Dedifferentiated amniotic fluid mesenchymal stem cell (primary cell): ENCODE results near the gene HINFP.
"Not testable (repeated sequence)": the region's sequence is repeated elsewhere in the genome, so short reads cannot be mapped to it uniquely, and the experiment has no call there.

Experiments
- DNase-seq: peaks from one replicate; pipeline ENCODE4 v3.0.0-alpha.2; 2016; ENCODE audit errors: extremely low spot score

The HINFP gene

DNA sequence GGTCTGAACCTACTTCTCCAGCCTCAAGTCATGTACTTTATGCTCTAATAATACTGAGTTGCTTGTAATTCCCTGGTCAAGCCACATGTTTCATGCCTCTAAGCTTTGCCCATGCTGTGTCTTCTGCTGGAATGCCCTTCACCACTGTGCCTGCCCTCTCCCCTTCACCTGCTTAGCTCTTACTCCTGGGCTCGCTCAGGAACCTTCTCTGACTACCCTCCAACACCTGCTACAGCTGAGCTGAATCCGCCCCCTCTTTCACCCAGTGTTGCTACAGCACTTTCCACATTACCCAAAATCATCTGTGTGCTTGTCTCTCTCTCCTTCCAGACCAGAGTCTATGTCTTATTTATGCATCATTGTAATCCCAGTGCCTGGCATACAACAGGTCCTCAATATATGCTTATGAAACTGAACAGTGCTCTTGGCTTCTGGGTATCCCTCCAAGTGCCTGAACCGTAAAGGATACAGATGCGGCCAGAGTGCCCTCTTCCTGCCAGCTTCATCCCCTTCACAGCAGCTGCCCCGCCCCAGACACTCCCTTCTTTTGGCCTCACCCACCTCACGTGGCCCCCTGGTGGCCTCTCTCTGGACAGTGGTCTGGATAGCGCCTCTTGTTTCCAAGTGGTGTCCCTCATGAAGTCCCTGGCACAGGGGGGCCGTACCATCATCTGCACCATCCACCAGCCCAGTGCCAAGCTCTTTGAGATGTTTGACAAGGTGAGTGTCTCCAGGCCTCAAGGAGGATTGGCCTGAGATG lies 34.5 kb downstream of the HINFP start:
- no peak for DNase-seq

DNA sequence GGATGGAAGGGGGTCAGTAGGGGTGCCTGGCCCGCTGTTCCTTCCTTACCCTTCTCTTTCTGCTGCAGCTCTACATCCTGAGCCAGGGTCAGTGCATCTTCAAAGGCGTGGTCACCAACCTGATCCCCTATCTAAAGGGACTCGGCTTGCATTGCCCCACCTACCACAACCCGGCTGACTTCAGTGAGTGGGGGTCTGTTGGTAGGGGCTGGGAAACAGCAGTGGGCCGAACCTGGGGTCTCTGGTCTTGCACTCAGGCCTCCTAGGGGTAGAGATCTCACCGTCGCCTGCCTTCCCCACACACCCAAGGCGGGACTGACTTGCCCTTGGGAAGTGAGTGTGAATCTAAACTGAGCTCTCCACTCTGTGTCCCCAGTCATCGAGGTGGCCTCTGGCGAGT lies 35.1 kb downstream of the HINFP start:
- DNase-seq = no peak

DNA sequence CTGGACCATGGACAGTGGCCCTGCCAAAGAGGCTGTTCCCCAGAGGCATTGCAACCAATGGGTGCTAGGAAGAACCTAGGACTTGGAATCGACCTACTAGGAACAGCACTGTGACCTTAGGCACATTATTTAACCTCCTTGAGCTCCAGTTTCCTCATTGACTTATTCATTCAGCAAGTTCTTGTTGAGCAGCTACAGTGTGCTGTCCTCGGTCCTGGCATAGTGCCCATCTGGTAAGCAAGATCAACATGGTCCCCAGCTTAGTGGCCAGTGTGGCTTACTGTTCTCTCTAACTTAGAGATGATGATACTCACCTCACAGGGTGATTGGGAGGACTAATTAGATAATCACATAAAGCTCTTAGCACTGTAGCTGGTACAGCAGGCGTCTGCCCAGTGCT lies 35.7 kb downstream of the HINFP start:
- DNase-seq = no peak

DNA sequence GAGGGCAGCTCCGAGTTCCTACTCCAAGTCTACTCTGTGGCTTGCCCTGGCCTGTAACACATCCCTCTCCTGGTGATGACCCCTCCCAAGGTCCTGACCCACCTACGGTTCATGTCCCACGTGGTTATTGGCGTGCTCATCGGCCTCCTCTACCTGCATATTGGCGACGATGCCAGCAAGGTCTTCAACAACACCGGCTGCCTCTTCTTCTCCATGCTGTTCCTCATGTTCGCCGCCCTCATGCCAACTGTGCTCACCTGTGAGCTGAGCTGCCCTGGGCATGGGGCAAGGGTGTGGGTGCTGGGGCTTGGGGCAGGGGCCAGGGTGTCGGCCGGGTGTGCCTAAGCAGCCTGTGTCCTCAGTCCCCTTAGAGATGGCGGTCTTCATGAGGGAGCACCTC lies 37.1 kb downstream of the HINFP start:
- no peak for DNase-seq

DNA sequence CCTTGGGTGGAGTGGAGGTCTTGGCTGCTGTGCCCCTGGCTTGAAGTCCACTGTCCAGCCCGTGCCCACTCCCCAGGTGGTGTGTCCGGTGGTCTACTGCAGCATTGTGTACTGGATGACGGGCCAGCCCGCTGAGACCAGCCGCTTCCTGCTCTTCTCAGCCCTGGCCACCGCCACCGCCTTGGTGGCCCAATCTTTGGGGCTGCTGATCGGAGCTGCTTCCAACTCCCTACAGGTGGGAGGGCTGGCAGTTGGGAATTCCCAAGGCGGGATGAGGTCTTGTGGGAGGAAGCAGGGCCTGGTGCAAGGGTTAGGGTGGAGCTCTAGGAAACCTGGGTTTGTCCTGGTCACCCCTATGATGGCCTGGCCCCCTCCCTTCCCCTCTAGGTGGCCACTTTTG lies 38.8 kb downstream of the HINFP start:
- no peak for DNase-seq

DNA sequence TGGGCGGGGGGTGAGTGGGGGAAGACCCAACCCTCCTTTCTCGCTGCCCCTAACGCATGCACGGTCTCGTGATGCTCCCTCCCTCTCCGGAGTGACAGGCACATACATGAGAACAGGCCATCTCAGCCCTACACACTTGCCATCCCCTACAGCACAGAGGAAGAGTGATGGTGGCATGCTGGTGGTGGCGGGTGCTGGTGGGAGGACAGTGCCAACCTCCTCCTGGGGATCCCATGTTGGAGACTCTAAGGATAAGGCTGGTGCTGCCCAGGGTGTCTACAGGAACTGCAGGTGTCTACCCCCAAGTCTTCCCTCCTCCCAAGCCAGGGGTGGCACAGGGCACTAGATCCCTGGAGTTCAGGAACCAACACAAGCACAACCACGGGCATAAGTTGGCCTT lies 40.5 kb downstream of the HINFP start:
- DNase-seq = no peak

DNA sequence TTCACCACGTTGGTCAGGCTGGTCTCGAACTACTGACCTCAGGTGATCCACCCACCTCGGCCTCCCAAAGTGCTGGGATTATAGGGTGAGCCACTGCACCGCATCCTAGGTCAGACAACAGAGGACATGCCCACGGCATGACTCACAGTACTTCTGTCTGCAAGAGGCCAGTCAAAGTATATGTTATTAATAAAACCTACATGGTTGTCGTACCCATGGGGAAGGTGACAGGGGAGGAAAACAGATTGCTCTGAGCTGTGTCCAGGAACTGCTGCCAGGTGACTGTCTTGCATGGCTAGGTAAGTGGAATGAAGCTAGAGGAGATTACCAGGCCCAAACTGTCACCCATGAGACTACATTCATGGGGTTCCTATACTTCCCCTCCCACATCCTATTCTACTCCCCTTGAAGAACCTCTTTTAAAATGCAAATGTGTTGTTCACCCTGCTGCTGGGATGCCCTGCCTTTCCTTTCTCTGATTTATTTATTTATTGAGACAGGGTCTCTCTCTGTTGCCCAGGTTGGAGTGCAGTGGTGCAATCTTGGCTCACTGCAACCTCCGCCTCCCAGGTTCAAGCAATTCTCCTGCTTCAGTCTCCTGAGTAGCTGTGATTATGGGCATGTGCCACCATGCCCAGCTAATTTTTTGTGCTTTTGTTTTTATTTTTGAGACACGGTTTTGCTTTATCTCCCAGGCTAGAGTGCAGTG lies 45.1 kb downstream of the HINFP start:
- no peak for DNase-seq

DNA sequence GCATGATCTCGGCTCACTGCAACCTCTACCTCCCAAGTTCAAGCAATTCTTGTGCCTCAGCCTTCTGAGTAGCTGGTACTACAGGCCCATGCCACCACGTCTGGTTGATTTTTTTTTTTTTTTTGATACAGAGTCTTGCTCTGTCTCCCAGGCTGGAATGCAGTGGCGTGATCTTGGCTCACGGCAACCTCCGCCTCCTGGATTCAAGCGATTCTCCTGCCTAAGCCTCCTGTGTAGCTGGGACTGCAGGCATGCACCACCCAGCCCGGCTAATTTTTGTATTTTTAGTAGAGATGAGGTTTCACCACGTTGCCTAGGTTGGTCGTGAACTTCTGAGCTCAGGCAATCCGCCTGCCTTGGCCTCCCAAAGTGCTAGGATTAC lies 45.7 kb downstream of the HINFP start:
- not testable (repeated sequence) for DNase-seq

DNA sequence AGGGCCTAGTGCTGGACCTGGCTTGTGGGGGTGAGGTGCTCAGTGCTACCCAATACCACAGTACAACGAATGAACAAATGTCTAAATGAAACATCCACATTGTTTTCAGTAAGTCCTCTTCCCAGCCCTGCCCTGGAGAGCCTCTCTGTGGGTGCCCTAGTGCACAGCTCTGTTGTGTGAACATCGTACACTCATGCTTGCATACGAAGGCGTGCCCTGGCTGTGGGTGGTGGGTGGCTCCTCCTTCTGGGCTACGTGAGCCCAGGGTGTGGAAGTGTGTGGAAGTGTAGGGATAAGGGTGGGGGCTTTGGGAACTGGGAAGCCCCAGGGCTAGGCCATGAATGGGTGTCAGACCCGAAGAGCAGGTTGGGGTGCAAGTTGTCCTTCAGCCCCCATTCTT lies 46.6 kb downstream of the HINFP start:
- no peak for DNase-seq

DNA sequence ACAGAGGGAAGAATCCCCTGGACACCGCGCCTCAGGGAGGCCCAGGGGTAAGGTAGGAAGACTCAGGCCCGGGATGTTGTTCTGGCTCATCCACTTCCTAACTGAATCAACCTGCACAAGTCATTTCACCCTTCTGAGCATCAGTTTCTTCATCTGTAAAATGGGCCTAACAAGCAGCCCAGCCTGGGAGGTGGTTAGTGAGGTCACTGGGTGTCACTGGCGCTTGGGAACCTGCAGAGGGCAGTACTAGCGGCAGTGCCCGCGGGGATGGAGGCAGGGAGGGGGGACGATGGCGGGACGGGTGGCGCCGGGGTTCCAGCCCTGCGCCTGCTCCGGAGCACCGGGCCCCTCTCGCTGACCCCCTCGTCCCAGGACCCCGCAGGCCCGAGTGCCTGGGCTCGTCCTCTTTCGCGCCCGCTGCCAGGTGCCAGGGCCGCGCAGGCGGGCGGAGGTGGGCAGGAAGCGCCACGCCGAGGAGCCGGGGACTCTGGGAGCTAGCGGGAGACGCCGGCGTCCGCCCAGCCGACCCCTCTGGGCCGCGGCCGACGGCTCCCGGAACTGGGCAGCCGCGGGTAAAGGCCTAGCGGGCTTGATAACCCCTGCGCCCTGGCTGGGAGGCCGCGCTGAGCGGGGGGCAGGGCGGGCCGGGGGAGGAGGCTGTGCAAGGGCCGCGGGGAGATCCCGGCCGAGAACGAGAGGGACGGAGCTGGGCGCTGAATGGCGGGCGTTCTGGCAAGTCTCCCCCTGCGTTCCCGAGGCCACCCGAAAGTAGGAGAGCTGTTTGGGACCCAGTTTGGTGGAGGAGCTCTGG lies 47.3 kb downstream of the HINFP start, which contains the start of gene NLRX1:
Gene NLRX1 (plus strand): TSS at position 255 of the 811 bp plus-strand sequence. CDS start 2,679 bp downstream, outside the sequence.
- DNase-seq = peak; percentile 82

DNA sequence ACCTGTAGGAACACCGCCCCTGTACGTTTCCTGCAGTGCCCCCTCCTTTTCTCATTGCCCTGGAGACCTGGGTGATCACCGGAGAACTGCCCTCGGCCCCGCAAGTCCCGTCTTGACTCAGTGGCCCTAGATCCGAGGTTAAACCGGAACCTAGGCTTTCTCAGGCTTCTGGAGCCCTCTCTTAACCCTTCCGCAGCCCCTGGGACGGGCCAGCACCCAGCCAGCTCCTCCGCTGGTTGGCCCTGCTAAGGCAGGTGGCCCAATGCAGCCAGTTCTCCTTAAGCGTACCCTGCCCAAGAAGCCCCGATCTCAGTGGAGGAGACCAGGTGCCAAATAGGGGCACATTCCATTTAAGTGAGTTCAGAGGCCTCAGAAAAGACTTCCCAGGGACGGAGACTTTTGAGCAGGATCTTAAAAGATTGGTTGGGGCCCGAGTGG lies 47.9 kb downstream of the HINFP start:
- DNase-seq = no peak

DNA sequence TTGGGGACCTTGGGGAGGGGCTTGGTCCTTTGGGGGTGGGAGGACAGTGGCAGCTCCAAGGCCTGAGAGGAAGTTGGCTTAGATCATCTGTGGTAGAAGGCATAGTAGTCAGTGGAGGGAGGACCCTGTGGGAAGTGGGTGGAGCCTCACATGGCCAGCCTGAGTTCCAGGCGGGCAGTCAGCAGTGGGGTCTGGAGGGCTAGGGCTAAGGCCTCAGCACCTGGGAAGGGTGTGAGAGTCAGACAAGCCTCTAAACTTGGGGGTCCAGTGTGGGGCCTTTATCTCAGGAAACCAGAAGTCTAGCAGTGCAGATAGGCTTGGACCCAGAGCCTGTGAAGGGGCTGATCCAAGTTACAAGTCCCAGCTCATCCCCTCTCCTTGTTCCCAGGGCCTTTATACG lies 51.1 kb downstream of the HINFP start:
- DNase-seq = no peak

DNA sequence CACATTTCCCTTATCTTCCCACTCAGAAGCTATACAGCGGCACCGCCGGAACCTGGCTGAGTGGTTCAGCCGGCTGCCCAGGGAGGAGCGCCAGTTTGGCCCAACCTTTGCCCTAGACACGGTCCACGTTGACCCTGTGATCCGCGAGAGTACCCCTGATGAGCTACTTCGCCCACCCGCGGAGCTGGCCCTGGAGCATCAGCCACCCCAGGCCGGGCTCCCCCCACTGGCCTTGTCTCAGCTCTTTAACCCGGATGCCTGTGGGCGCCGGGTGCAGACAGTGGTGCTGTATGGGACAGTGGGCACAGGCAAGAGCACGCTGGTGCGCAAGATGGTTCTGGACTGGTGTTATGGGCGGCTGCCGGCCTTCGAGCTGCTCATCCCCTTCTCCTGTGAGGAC lies 52.1 kb downstream of the HINFP start:
- DNase-seq = no peak

DNA sequence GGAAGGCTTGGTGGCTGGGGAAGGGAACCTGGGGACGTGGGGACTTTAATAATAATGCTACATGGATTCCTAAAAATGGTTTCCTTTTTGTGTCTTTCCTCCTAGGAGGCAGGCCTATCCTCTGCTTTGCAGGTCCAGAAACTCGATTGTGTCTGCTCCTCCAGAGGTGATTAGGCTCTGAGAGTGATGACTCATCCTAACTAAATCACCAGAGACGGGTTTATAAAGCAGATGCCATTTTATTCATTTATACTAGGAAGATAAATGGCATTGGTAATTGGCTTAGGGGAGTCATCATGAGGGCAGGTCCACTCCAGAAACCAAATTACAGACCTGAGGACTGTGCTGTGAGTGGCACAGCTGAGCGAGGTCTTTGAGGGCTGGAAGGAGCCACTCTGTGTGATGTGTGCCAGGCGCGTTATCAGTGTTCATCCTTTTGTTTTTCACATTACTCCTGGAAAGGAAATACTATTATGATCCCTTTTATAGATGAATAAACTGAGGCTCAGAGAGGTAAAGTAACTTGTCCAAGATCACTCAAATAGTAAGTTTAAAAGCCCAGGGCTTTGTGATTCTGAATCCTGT lies 54.2 kb downstream of the HINFP start:
- no peak for DNase-seq

DNA sequence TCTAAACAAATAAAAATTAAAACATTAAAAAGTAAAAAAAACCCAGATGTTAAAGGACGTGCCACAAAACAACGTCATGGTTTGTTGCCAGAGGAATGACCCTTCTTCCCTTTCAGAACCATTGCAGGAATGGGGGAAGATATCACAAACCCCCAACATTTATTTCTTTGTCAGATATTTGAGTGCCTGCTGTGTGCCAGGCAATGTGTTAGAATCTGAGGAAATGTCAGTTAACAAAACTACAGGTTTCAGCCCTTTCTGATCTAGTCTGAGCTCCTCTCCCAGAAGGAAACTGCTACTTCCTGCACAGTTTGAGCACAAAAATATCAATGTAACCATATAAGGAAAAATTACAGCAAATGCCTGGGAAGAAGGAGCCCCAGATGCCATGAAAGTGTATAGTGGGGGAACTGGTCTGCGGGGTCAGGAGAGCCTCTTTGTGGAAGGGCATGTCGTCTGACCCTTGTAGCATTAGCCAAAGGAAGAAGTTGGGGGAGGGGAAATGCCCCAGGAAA lies 56.8 kb downstream of the HINFP start:
- DNase-seq = no peak

DNA sequence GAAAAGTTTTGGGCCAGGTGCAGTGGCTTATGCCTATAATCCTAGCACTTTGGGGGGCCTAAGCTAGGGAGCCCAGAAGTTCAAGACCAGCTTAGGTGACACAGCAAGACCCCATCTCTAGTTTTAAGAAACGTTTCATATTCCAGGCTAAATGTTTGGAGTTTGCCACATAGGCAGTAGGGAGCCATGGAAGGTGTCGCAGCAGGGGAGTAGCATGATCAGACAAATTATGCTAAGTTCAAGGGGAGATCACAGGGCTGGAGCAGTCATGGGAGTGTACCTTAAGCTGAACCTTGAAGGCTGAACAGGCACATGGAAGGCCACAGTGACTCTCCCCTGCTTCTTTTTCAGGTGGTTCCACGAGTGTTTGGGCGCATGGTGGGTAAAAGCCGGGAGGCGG lies 58.0 kb downstream of the HINFP start:
- no peak for DNase-seq

DNA sequence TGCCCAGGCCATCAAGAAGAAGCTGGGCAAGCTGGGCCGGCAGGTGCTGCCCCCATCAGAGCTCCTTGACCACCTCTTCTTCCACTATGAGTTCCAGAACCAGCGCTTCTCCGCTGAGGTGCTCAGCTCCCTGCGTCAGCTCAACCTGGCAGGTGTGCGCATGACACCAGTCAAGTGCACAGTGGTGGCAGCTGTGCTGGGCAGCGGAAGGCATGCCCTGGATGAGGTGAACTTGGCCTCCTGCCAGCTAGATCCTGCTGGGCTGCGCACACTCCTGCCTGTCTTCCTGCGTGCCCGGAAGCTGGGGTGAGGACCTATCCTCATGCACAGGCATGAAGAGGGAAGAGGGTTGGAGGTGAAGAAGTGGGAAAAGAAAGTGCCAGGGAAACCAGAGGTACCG lies 58.6 kb downstream of the HINFP start:
- no peak for DNase-seq

DNA sequence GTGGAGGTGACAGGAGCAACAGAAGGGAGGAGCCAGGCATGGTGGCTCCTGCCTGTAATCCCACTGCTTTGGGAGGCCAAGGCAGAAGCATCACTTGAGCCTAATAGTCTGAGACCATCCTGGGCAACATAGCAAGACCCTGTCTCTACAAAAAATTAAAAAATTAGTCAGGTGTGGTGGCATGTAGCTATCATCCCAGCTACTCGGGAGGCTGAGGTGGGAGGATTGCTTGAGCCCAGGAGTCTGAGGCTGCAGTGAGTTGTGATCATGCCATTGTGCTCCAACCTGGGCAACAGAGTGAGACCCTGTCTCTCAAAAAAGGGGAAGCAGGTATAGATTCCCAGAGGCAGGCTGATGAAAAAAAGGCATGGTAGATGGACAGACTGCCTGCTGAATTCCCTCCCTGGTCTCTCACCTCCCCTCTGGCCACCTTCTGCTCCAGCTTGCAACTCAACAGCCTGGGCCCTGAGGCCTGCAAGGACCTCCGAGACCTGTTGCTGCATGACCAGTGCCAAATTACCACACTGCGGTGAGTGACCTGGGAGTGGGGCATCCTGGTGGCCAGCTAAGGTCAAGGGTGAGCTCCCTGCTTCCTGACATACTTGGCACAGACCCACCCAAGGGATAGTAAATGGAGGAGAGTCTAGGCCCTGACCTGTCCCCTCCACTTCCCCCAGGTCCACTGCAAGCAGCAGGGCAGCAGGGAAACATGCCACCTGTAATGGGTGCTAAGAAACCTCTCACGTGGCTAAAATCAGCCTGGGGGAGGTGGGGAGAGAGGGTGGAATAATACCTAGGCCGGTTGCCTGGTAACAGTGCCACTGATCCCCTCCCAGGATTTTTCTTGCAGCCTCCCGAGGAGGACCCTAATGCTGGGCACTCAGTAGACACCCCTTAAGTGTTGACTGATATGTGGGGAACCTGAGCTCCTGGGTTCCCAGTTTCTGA lies 59.6 kb downstream of the HINFP start:
- DNase-seq = no peak

DNA sequence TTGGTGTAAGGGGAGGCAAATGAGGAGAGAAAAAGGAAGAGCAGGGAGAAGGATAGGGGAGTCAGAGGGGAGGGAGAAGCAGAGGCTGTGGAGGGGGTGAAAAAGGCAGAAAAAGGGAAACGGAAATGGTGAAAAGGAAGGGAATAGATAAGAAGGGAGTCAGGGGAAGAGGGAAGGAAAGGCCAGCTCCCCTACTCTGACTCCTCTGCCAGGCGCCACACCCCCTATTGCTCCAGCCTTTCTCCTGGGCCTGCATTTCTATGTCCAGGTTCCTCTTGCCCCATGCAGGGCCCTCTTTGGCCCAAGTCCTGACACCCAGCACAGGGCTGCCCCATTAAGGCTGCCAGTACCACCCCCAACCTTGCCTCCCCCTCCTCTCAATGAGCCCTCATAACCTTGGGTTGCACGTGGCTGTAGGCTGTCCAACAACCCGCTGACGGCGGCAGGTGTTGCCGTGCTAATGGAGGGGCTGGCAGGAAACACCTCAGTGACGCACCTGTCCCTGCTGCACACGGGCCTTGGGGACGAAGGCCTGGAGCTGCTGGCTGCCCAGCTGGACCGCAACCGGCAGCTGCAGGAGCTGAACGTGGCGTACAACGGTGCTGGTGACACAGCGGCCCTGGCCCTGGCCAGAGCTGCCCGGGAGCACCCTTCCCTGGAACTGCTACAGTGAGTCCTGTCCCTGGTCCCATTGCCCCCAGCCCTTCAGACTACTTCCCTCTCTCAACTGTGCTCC lies 60.5 kb downstream of the HINFP start:
- DNase-seq = no peak

DNA sequence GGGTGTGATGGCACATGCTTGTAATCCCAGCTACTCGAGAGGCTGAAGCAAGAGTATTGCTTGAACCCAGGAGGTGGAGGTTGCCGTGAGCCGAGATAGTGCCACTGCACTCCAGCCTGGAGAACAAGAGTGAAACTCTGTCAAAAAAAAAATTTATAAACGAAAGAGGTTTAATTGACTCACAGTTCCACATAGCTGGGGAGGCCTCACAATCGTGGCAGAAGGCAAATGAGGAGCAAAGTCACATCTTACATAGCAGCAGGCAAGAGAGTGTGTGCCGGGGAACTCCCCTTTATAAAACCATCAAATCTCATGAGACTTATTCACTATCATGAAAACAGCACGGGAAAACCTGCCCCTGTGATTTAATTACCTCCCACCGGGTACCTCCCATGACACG lies 63.0 kb downstream of the HINFP start:
- not testable (repeated sequence) for DNase-seq
